ENCODE data around the gene ANKRD10.

GRCh38 chr13:110964229-110965037 is 49.6 kb upstream of the ANKRD10 start:
- TF ChIP-seq, protein P1, sequence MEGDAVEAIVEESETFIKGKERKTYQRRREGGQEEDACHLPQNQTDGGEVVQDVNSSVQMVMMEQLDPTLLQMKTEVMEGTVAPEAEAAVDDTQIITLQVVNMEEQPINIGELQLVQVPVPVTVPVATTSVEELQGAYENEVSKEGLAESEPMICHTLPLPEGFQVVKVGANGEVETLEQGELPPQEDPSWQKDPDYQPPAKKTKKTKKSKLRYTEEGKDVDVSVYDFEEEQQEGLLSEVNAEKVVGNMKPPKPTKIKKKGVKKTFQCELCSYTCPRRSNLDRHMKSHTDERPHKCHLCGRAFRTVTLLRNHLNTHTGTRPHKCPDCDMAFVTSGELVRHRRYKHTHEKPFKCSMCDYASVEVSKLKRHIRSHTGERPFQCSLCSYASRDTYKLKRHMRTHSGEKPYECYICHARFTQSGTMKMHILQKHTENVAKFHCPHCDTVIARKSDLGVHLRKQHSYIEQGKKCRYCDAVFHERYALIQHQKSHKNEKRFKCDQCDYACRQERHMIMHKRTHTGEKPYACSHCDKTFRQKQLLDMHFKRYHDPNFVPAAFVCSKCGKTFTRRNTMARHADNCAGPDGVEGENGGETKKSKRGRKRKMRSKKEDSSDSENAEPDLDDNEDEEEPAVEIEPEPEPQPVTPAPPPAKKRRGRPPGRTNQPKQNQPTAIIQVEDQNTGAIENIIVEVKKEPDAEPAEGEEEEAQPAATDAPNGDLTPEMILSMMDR (IDR thresholded peaks at IDR 0.05), result no peak
- no peak for TF ChIP-seq POLR2A (IDR thresholded peaks at IDR 0.05)
